HepG2 (cell line): Measurements from ENCODE around the gene SLC22A23. TPM values are rescaled to one million over a fixed set of nuclear protein-coding genes. Genes with fewer than 3 reads are reported as not detected.
A peak's percentile ranks its signal among the peaks of the same experiment; 100 is the strongest.

Source experiments
- AKAP8 ChIP-seq: sonication (generic); formaldehyde crosslinking; IDR thresholded peaks from 2 replicates; pipeline ENCODE4 v1.5.1; 2020; ENCODE audit warnings: mild to moderate bottlenecking, missing genetic modification reagents
- JUNB ChIP-seq: sonication (generic); formaldehyde crosslinking; IDR thresholded peaks from 2 replicates; pipeline ENCODE4 v1.8.0; 2022; ENCODE audit warnings: missing genetic modification reagents, mild to moderate bottlenecking, borderline replicate concordance
- NFATC3 ChIP-seq: sonication (generic); formaldehyde crosslinking; IDR thresholded peaks from 2 replicates; pipeline ENCODE4 v1.5.1; 2020; ENCODE audit warnings: mild to moderate bottlenecking, missing genetic modification reagents
- SMARCC2 ChIP-seq: fragments of 450-650 bp; IDR thresholded peaks from 2 replicates; pipeline ENCODE4 v1.6.1; 2017; ENCODE audit warnings: antibody characterized with exemption, mild to moderate bottlenecking
- SMARCE1 ChIP-seq: fragments of 450-650 bp; IDR thresholded peaks from 2 replicates; pipeline ENCODE4 v1.6.1; 2017; ENCODE audit warnings: borderline replicate concordance
- STAG1 ChIP-seq: sonication (generic); formaldehyde crosslinking; IDR thresholded peaks from 2 replicates; pipeline ENCODE4 v1.4.0; 2020; ENCODE audit warnings: missing genetic modification reagents
- ZNF556 ChIP-seq: sonication (generic); formaldehyde crosslinking; IDR thresholded peaks from 2 replicates; pipeline ENCODE4 v1.4.0; 2020; ENCODE audit warnings: mild to moderate bottlenecking, missing genetic modification reagents, borderline replicate concordance
- ZNF629 ChIP-seq: sonication (generic); formaldehyde crosslinking; conservative IDR thresholded peaks from 2 replicates; pipeline ENCODE4 v1.5.0; 2020; ENCODE audit warnings: missing genetic modification reagents
- ZNF83 ChIP-seq: sonication (generic); formaldehyde crosslinking; IDR thresholded peaks from 2 replicates; pipeline ENCODE4 v1.4.0; 2020; ENCODE audit warnings: missing genetic modification reagents, mild to moderate bottlenecking, borderline replicate concordance
- ZNF850 ChIP-seq: sonication (generic); formaldehyde crosslinking; conservative IDR thresholded peaks from 2 replicates; pipeline ENCODE4 v1.9.0; 2021; ENCODE audit warnings: mild to moderate bottlenecking, missing genetic modification reagents
- polyA plus RNA-seq, 8 experiments: library from polyadenylated mRNA; depleted of rRNA in 3 of 8; stranded (reverse) in 7 of 8; unstranded in 1 of 8; fragments of >200 nt; fragmentation: Illumina TruSeq in 4 of 8; extraction: Trizol in 4 of 8; gene quantifications; 2 replicates each; pipeline versions ENCODE4 v1.2.1 to v1.2.3, GENCODE V29; 2011 to 2016; ENCODE audit warnings: low read depth in 4 of 8, missing spikeins in 1 of 8, mixed read lengths in 1 of 8; ENCODE audit not compliant: insufficient read depth in 1 of 8
- total RNA-seq, 5 experiments: library from RNA; depleted of rRNA; stranded (reverse); fragments of >200 nt; fragmentation: Illumina TruSeq; extraction: Trizol; gene quantifications; 2 replicates each; pipeline ENCODE4 v1.2.3, GENCODE V29; 2016; ENCODE audit warnings: low read depth in 1 of 5
- TF ChIP-seq, protein P1 (sequence below): IDR thresholded peaks from 2 replicates; pipeline ENCODE4 v1.6.1; 2012; ENCODE audit warnings: low read length, improper control_type of control experiment
- TF ChIP-seq, protein P2 (sequence below): sonication (generic); formaldehyde crosslinking; conservative IDR thresholded peaks from 2 replicates; pipeline ENCODE4 v1.8.1; 2023; ENCODE audit warnings: missing genetic modification reagents
- TF ChIP-seq, protein P3 (sequence below), 2 experiments: sonication (generic) in 1 of 2; formaldehyde crosslinking in 1 of 2; IDR thresholded peaks; 2 replicates each; pipeline versions ENCODE4 v1.5.1 to v1.6.1; 2011 to 2020; ENCODE audit warnings: borderline replicate concordance in 1 of 2, low read depth in 1 of 2, low read length in 1 of 2, mild to moderate bottlenecking in 1 of 2, missing genetic modification reagents in 1 of 2, moderate library complexity in 1 of 2
- TF ChIP-seq, protein P4 (sequence below): sonication (generic); formaldehyde crosslinking; IDR thresholded peaks from 2 replicates; pipeline ENCODE4 v1.4.0; 2020; ENCODE audit warnings: missing genetic modification reagents
- TF ChIP-seq, protein P5 (sequence below): sonication (generic); formaldehyde crosslinking; IDR thresholded peaks from 2 replicates; pipeline ENCODE4 v1.5.1; 2020; ENCODE audit warnings: mild to moderate bottlenecking, missing genetic modification reagents

The SLC22A23 gene
- total and polyA plus RNA-seq, 2 of the 13 experiments (the other 11 are each of a cell fraction or from before 2014, with no cell fraction given): 11.8 to 17.5 TPM

DNA sequence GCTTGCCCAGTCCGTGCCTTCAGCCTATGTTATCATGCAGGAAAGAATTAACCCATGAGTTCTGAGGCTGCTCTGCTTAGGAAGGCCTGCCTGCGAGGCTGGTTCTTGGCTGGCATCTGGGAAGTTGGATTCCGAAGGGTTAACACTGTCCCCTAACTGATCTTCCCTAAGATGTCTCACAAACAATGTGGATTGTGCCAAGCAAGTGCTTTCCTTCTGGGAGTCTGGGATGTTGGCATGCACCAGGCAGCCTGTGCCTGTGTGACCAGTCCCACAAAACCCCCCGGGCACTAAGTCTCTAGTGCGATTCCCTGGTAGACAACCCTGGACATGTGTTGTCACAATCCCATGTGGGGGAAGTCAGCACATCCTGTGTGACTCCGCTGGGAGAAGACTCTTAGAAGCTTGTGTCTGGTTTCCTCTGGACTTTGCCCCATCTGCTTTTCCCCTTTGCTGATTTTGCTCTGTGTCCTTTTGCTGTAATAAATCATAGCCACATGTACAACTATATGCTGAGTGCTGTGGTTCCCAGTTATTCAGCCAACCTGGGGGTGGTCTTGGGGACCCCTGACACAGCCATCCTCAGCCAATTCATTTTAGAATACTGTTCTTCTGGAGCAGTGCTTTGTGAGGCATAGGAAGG lies 83.8 kb downstream of the SLC22A23 start (continued):
- TF ChIP-seq, protein P1, sequence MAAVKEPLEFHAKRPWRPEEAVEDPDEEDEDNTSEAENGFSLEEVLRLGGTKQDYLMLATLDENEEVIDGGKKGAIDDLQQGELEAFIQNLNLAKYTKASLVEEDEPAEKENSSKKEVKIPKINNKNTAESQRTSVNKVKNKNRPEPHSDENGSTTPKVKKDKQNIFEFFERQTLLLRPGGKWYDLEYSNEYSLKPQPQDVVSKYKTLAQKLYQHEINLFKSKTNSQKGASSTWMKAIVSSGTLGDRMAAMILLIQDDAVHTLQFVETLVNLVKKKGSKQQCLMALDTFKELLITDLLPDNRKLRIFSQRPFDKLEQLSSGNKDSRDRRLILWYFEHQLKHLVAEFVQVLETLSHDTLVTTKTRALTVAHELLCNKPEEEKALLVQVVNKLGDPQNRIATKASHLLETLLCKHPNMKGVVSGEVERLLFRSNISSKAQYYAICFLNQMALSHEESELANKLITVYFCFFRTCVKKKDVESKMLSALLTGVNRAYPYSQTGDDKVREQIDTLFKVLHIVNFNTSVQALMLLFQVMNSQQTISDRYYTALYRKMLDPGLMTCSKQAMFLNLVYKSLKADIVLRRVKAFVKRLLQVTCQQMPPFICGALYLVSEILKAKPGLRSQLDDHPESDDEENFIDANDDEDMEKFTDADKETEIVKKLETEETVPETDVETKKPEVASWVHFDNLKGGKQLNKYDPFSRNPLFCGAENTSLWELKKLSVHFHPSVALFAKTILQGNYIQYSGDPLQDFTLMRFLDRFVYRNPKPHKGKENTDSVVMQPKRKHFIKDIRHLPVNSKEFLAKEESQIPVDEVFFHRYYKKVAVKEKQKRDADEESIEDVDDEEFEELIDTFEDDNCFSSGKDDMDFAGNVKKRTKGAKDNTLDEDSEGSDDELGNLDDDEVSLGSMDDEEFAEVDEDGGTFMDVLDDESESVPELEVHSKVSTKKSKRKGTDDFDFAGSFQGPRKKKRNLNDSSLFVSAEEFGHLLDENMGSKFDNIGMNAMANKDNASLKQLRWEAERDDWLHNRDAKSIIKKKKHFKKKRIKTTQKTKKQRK: no peak
- TF ChIP-seq SMARCC2: no peak
- no peak for TF ChIP-seq ZNF629 (CRISPR knock-in tag)
- no peak for TF ChIP-seq ZNF850 (CRISPR knock-in tag)
- TF ChIP-seq, protein P2, sequence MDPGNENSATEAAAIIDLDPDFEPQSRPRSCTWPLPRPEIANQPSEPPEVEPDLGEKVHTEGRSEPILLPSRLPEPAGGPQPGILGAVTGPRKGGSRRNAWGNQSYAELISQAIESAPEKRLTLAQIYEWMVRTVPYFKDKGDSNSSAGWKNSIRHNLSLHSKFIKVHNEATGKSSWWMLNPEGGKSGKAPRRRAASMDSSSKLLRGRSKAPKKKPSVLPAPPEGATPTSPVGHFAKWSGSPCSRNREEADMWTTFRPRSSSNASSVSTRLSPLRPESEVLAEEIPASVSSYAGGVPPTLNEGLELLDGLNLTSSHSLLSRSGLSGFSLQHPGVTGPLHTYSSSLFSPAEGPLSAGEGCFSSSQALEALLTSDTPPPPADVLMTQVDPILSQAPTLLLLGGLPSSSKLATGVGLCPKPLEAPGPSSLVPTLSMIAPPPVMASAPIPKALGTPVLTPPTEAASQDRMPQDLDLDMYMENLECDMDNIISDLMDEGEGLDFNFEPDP (CRISPR knock-in tag): no peak
- no peak for TF ChIP-seq SMARCE1
- peak; percentile 41; the same call in 1 of the 2 replicates for TF ChIP-seq ZNF556 (CRISPR knock-in tag)
- TF ChIP-seq ZNF83 (CRISPR knock-in tag): no peak
- peak; percentile 30; the same call in 1 of the 2 replicates for TF ChIP-seq STAG1 (CRISPR knock-in tag)
- no peak for TF ChIP-seq NFATC3 (CRISPR knock-in tag)
- no peak for TF ChIP-seq AKAP8 (CRISPR knock-in tag)
- TF ChIP-seq, protein P3, sequence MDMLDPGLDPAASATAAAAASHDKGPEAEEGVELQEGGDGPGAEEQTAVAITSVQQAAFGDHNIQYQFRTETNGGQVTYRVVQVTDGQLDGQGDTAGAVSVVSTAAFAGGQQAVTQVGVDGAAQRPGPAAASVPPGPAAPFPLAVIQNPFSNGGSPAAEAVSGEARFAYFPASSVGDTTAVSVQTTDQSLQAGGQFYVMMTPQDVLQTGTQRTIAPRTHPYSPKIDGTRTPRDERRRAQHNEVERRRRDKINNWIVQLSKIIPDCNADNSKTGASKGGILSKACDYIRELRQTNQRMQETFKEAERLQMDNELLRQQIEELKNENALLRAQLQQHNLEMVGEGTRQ (IDR thresholded peaks at IDR 0.05; ENCODE audit: low read depth, low read length): no peak
- TF ChIP-seq, protein P3 (CRISPR knock-in tag; IDR thresholded peaks at IDR 0.05; ENCODE audit: borderline replicate concordance): no peak
- TF ChIP-seq, protein P4, sequence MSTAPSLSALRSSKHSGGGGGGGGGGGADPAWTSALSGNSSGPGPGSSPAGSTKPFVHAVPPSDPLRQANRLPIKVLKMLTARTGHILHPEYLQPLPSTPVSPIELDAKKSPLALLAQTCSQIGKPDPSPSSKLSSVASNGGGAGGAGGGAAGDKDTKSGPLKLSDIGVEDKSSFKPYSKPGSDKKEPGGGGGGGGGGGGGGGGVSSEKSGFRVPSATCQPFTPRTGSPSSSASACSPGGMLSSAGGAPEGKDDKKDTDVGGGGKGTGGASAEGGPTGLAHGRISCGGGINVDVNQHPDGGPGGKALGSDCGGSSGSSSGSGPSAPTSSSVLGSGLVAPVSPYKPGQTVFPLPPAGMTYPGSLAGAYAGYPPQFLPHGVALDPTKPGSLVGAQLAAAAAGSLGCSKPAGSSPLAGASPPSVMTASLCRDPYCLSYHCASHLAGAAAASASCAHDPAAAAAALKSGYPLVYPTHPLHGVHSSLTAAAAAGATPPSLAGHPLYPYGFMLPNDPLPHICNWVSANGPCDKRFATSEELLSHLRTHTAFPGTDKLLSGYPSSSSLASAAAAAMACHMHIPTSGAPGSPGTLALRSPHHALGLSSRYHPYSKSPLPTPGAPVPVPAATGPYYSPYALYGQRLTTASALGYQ (CRISPR knock-in tag): peak; percentile 49; the same call in 1 of the 2 replicates
- TF ChIP-seq, protein P5, sequence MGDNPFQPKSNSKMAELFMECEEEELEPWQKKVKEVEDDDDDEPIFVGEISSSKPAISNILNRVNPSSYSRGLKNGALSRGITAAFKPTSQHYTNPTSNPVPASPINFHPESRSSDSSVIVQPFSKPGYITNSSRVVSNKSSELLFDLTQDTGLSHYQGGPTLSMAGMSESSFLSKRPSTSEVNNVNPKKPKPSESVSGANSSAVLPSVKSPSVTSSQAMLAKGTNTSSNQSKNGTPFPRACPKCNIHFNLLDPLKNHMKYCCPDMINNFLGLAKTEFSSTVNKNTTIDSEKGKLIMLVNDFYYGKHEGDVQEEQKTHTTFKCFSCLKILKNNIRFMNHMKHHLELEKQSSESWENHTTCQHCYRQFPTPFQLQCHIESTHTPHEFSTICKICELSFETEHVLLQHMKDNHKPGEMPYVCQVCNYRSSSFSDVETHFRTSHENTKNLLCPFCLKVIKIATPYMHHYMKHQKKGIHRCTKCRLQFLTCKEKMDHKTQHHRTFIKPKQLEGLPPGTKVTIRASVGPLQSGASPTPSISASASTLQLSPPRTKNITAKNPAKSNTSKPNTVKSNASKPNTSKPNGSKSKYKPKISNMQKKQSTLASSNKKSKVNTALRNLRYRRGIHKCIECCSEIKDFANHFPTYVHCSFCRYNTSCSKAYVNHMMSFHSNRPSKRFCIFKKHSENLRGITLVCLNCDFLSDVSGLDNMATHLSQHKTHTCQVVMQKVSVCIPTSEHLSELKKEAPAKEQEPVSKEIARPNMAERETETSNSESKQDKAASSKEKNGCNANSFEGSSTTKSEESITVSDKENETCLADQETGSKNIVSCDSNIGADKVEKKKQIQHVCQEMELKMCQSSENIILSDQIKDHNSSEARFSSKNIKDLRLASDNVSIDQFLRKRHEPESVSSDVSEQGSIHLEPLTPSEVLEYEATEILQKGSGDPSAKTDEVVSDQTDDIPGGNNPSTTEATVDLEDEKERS: no peak; the same call in 1 of the 2 replicates
- no peak for TF ChIP-seq JUNB (CRISPR knock-in tag)
